Hippocampal formation (tissue), 2 donors: ENCODE measurements around the gene SEMG1.

Source experiments
- DNase-seq, 2 donors: peaks; one replicate each; lab custom pipeline; 2025; lab: John Stamatoyannopoulos, UW

Gene SEMG1

GRCh38 chr20:45221076-45221475 lies 14.2 kb downstream of the SEMG1 start, which contains the start of gene SEMG2:
Gene SEMG2, plus strand, starts transcription at chr20:45221373. Its CDS starts 17 bp downstream, at chr20:45221390.
- no peak for DNase-seq

- no peak for DNase-seq
These were observed 16.3 kb downstream of the SEMG1 start for GRCh38 chr20:45223136-45223535.

DNA sequence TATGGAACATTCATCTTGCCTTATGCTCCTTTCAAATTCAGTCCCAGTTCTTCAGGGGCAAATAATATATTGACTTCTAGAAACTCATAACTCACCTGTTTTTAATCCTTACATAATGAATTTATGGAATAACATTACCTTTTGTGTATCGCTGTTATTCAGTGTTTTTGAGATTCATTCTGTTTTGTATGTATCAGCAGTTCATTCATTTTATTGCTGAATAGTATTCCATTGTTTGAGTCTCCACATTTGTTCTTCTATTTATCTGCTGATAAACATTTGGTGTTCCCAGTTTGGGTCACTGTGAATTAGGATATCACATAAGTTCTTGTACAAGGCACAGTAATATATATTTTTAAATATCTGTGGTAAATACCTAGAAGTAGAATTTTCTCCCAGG lies 19.5 kb downstream of the SEMG1 start:
- no peak for DNase-seq

DNA sequence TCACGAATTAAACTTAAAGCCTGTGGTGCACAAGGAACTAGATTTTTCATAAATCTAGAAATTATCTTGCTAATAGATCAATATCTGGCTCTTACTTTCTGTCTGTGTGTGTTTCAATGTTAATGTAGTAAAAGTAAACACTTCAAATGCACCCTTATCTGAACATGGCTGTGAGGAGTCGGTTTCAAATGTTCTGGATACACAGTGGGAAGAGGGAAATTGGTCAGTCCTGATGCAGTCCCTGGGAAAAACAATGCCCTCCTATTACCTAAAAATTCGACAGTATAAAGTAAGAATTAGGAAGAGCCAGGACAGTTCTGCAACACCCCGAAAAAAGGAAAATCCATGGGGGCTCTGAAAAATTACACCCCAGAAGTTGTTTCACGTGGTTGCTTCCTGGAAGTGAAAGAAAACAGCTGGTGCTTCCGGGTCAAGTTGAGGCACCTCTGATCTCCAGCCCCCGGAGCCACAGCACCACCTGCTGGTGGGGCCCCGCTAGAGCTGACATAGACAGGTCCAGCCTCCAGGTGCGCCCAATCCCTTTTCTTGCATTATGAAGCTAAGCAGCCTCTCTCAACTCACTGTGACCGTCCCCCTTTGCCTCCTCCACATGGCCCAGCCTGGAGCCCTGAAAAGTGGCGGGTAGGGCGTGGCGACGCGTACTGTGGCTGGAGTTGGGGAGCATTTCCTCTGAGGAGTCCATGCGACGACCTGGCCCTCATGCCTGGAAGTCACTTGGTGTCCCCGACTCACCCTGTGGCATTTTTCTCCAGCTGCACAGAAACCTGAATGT lies 22.6 kb downstream of the SEMG1 start:
- DNase-seq, result no peak

- no peak for DNase-seq
These were observed 23.8 kb downstream of the SEMG1 start for GRCh38 chr20:45230631-45231030.

DNA sequence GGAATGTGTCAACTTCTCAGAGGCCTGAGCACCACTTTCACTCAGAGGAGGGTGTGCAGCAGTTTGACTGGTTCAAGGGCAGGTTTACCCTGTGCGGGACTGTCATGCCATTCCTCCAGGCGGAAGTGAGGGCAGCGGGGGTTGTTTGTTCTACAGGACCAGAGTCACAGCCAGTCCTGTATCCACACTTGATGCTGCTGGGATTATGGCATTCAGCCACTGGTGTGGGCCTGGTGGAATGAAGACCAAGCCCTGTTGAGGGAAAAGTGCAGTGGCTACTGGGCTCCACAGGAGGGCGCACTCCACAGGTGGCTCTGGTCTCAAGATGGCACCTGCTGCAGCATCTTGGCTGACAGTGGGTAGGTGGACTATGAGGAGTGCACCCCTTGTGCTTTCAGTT lies 29.2 kb downstream of the SEMG1 start:
- DNase-seq, result no peak

DNA sequence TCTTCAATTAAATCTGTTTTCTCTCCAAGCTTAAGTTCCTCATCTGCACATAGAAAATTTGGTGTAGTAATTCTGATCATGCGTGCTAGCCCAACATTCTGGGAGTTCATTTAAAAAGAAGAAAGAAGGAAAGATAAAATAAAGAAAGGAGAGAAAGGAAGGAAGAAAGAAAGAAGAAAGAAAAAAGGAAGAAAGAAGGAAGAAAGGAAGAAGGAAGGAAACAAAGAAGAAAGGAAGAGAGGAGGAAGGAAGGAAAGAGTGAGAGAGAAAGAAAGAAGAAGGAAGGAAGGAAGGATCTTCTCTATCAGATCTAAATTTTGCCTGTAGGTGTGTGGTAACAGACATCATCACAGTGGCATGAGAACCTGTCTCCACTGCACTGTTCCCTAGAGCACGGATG lies 31.3 kb downstream of the SEMG1 start:
- no peak for DNase-seq

DNA sequence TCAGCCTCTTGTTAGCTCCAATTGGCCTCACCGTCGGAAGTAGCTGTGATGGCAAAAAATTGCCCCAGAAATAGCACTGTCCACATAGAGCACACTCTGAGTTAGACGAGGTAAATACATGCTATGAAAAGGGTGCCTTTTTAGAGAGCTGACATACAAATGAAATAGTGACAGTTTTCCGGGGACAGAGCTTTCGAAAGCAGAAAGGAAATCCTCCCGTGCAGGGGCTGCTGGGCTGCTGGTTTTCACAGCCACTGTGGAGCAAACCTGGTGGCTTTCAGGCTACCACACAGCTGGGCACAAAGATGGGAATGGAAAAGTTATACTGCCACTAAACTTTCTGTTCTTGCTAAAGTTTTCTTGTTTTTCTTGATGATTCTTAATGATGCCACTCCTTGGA lies 39.3 kb downstream of the SEMG1 start:
- DNase-seq, result no peak

- DNase-seq, result no peak
These were observed 41.0 kb downstream of the SEMG1 start for GRCh38 chr20:45247865-45248264.

DNA sequence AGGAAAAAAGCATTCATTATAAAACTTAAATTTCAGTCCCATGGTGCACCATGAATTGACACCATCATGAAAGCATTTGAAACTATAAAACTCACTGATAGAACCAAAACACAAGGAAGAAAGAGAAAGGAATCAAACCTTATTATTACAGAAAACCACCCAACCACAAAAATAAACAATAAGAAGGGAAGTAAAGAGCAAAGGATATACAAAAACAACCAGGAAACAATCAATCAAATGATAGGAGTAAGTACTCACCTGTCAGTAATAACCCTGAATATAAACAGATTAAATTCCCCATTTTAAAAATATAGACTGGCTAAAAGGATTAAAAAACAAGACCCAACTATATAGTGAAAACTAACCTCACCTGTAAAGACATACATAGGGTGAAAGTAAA lies 41.8 kb downstream of the SEMG1 start:
- no peak for DNase-seq

- no peak for DNase-seq
These were observed 45.2 kb downstream of the SEMG1 start for GRCh38 chr20:45251884-45252560.

GRCh38 chr20:45253261-45253660 lies 46.4 kb downstream of the SEMG1 start:
- no peak for DNase-seq

- DNase-seq, result no peak
These were observed 47.8 kb downstream of the SEMG1 start, which contains the start of gene SLPI for GRCh38 chr20:45254383-45255262. Gene SLPI, minus strand, starts transcription at chr20:45254564. Its CDS starts 21 bp downstream, at chr20:45254543.

DNA sequence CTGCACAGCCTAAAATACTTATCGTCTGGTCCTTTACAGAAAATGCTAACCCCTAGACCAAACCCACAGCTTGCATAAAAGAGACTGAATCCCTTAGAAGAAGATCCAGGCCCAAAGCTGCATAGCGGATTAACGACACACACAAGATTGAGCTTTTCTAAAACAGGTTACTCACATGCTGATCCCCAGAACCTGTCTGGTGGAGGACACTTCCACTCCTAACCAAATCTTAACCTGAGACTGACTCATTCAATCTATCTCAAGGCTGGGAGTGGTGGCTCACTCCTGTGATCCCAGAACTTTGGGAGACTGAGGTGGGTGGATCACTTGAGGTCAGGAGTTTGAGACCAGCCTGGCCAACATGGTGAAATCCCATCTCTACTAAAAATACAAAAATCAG lies 50.3 kb downstream of the SEMG1 start:
- no peak for DNase-seq

DNA sequence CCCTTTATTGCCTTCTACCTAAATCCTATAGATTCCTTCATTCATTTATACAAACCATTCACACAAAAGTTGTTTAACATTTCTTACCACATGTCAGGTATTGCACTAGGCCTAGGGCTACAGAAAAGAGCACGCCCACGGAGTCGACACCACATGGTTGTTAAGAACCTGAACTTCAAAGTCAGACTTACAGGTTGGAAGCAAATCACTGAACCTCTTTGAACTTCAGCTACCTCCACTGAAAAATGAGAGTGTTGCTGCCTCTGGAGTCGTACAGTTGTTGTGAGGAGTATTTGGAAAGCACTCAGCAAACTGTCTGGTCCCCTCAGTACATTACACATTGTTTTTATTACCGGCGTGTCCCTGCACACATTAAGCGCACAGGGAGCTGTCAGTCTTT lies 50.9 kb downstream of the SEMG1 start:
- DNase-seq, result no peak

- no peak for DNase-seq
These were observed 51.4 kb downstream of the SEMG1 start for GRCh38 chr20:45258259-45258658.

- DNase-seq, result no peak
These were observed 51.8 kb downstream of the SEMG1 start for GRCh38 chr20:45258664-45259063.
